Activated naive CD4-positive, alpha-beta T cell treated with anti-CD3 and anti-CD28 coated beads, Interleukin-2, amount 10 ng/mL, durations not matched to agents 7 days and 5 days (primary cell): ENCODE data around the gene SCGB3A2.
"Not testable (repeated sequence)": the region's sequence is repeated elsewhere in the genome, so short reads cannot be mapped to it uniquely, and the experiment has no call there.

Experiments used
- CTCF ChIA-PET: fragments of 350-600 bp; sonication (Branson Sonifier 250); formaldehyde crosslinking; loops from one replicate; lab custom pipeline; 2021; ENCODE audit warnings: antibody characterized with exemption; lab: Charles Lee
- DNase-seq: peaks from one replicate; pipeline ENCODE4 v3.0.0-alpha.2; 2020
- H3K27ac Mint-ChIP-seq: one replicate; pipeline ENCODE4 v1.8.0; 2021; ENCODE audit warnings: mild to moderate bottlenecking, moderate library complexity, mixed read lengths
- H3K27me3 Mint-ChIP-seq: one replicate; pipeline ENCODE4 v1.8.0; 2021; ENCODE audit warnings: mild to moderate bottlenecking, mixed read lengths
- H3K36me3 Mint-ChIP-seq: one replicate; pipeline ENCODE4 v1.8.0; 2021; ENCODE audit warnings: mixed read lengths
- H3K4me1 Mint-ChIP-seq: one replicate; pipeline ENCODE4 v1.8.0; 2021; ENCODE audit warnings: mixed read lengths
- H3K4me3 Mint-ChIP-seq: one replicate; pipeline ENCODE4 v1.8.0; 2021; ENCODE audit warnings: mild to moderate bottlenecking, moderate library complexity, mixed read lengths
- H3K9me3 Mint-ChIP-seq: one replicate; pipeline ENCODE4 v1.8.0; 2021; ENCODE audit warnings: mixed read lengths

SCGB3A2 gene

GRCh38 chr5:147854894-147855773 is 23.4 kb upstream of the SCGB3A2 start:
- Mint-ChIP-seq H3K4me3 (no peak overlapping the region), H3K9me3 (no peaks in the 10 kb centered on the region), H3K36me3 (no peaks in the 10 kb centered on the region), H3K27ac (no peak overlapping the region), H3K27me3 (no peaks in the 10 kb centered on the region), H3K4me1 (no peaks in the 10 kb centered on the region)
- CTCF ChIA-PET = interaction anchor here (0.8 to 1.2 kb wide), 2 partner anchors 265 to 876 kb away, joined by 4 read pairs; no protein-coding TSS in a partner anchor
- no peak for DNase-seq

DNA sequence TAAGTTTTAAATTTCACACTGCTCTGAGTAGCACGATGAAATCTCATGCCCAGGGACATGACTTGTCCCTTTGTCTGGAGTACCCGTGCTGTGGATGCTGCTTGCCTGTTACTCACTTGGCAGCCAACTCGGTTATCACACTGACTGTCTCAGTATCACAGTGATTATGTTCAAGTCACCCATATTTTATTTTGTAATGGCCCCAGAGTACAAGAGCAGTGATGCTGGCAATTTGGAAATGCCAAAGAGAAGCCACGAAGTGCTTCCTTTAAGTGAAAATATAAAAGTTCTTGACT is 22.8 kb upstream of the SCGB3A2 start:
- Mint-ChIP-seq H3K27me3 (no peaks in the 10 kb centered on the region), H3K4me3 (no peak overlapping the region), H3K27ac (no peak overlapping the region), H3K36me3 (no peaks in the 10 kb centered on the region), H3K9me3 (no peaks in the 10 kb centered on the region), H3K4me1 (no peaks in the 10 kb centered on the region)
- no peak for DNase-seq
- CTCF ChIA-PET = interaction anchor here (1.2 kb wide), 1 partner anchor 875 kb away, joined by 4 read pairs; no protein-coding TSS in a partner anchor

- CTCF ChIA-PET = interaction anchor here (1.8 kb wide), 1 partner anchor 13 kb away, joined by 5 read pairs; no protein-coding TSS in a partner anchor
- DNase-seq = no peak
- Mint-ChIP-seq H3K9me3 (no peaks in the 10 kb centered on the region), H3K36me3 (no peaks in the 10 kb centered on the region), H3K27me3 (no peaks in the 10 kb centered on the region), H3K4me3 (no peak overlapping the region), H3K4me1 (no peaks in the 10 kb centered on the region), H3K27ac (no peak overlapping the region)
These were observed 21.7 kb upstream of the SCGB3A2 start for GRCh38 chr5:147856801-147857200.

DNA sequence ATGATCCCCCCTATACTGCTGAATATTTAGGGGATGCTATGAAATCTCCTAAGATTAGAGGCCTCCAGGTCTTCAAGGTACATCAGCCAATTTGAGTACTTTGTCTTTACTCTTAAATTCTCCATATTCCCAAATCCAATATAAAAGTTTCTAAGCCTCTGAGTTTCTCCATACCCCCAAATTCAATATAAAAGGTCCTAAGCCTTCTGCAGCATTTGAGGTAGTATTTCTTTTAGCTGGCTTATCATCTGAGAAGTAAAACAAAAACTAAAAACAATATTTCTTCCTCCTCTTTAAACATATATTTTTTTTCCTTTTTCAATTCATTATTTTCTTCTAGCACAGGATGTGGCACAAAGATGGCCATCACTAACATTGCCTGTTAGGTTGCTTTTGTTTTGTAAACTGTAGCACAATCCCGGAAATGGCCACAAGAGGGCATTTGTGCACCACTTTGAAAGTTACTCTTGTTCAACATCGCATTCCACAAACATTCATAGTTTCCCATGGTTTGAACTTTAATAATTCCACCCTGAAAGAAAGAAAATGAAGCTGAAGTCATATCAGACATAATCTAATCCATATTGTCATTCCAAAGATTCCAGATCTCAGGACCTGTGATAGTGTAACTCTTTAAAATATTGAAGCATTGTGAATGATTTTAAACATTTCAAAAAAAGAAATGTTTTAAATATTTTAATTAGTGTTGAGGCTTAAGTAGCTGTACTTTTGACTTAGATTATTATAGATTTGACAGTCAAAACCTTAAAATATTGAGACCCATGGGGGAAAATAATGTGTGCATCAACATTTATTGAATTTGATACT is 21.0 kb upstream of the SCGB3A2 start:
- no peak overlapping the region for H3K4me3 Mint-ChIP-seq
- peak; percentile 60 for DNase-seq
- H3K27ac Mint-ChIP-seq = no peak overlapping the region
- CTCF ChIA-PET = interaction anchor here (1.8 kb wide), 1 partner anchor 14 kb away, joined by 5 read pairs; no protein-coding TSS in a partner anchor
- no peaks in the 10 kb centered on the region for H3K36me3 Mint-ChIP-seq
- H3K9me3 Mint-ChIP-seq = no peaks in the 10 kb centered on the region
- no peaks in the 10 kb centered on the region for H3K4me1 Mint-ChIP-seq
- H3K27me3 Mint-ChIP-seq = no peaks in the 10 kb centered on the region

DNA sequence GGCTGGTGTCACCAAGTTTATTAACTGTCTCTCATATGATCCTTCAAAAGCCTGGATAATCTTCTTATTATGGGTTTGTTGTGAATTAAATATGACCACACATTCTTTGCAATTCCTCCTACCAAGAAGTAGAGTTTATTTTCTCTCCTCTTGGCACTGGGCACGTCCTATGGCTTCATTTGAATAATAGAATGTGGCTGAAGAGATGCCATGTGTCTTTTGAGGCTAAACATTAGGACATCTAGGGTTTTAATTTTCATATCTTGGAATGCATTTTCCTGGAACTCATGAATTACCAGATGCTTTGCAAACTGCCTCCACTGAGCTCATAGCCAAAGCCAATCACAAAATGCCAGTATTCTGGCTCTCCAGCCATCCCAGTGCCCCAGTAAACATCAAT is 19.9 kb upstream of the SCGB3A2 start:
- CTCF ChIA-PET = interaction anchor here (1.0 to 1.2 kb wide), 2 partner anchors 10 to 872 kb away, joined by 3 to 5 read pairs; no protein-coding TSS in a partner anchor
- Mint-ChIP-seq H3K27me3 (no peaks in the 10 kb centered on the region), H3K4me1 (no peaks in the 10 kb centered on the region), H3K27ac (no peak overlapping the region), H3K9me3 (no peaks in the 10 kb centered on the region), H3K4me3 (no peak overlapping the region), H3K36me3 (no peaks in the 10 kb centered on the region)
- no peak for DNase-seq

DNA sequence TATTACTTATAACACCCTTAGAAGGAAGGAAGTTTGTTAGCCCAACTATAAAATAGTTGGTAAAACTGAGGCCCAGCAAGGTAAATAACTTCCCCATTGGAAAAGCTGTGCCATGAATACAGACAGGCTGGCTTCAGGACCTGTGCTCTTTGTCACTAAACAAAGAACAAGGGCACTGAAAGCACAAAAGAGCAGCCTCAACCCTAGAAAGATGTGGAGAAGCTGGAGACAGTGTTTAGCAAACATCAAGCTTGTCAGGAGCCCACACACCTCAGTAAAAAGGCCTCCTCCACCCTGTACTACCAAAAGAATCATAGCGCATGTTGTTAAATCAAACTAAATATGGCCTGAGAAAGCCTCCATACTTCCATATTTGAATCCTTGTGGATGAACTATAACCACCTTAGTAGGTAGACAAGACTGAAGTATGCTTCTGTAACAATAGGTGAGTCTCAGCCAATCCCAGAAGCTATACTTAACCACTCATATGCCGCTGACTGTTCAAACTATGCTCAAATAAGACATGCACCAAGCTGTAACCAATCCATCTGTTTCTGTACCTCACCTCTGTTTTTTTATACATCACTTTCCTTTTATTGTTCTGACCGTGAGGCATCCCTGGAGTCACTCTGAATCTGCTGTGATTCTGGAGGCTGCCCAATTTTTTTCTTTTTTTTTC is 18.4 kb upstream of the SCGB3A2 start:
- no peaks in the 10 kb centered on the region for H3K4me1 Mint-ChIP-seq
- CTCF ChIA-PET = interaction anchor here (1.2 kb wide), 1 partner anchor 12 kb away, joined by 5 read pairs; no protein-coding TSS in a partner anchor

GRCh38 chr5:147860641-147861025 is 17.9 kb upstream of the SCGB3A2 start:
- Mint-ChIP-seq H3K36me3 (no peaks in the 10 kb centered on the region), H3K4me3 (no peak overlapping the region), H3K27me3 (no peaks in the 10 kb centered on the region), H3K4me1 (no peaks in the 10 kb centered on the region), H3K9me3 (no peaks in the 10 kb centered on the region), H3K27ac (no peak overlapping the region)
- no peak for DNase-seq
- CTCF ChIA-PET = no interaction called here

More for the DNA sequence above, 18.4 kb upstream of the SCGB3A2 start:
- Mint-ChIP-seq H3K9me3 (no peaks in the 10 kb centered on the region), H3K36me3 (no peaks in the 10 kb centered on the region), H3K27me3 (no peaks in the 10 kb centered on the region), H3K27ac (no peak overlapping the region), H3K4me3 (no peak overlapping the region)
- no peak for DNase-seq

GRCh38 chr5:147863454-147864158 is 14.9 kb upstream of the SCGB3A2 start:
- no peaks in the 10 kb centered on the region for H3K36me3 Mint-ChIP-seq
- no peak for DNase-seq
- no peak overlapping the region for H3K4me3 Mint-ChIP-seq
- no peaks in the 10 kb centered on the region for H3K27me3 Mint-ChIP-seq
- no peaks in the 10 kb centered on the region for H3K4me1 Mint-ChIP-seq
- CTCF ChIA-PET = no interaction called here
- no peaks in the 10 kb centered on the region for H3K9me3 Mint-ChIP-seq
- H3K27ac Mint-ChIP-seq = no peak overlapping the region

DNA sequence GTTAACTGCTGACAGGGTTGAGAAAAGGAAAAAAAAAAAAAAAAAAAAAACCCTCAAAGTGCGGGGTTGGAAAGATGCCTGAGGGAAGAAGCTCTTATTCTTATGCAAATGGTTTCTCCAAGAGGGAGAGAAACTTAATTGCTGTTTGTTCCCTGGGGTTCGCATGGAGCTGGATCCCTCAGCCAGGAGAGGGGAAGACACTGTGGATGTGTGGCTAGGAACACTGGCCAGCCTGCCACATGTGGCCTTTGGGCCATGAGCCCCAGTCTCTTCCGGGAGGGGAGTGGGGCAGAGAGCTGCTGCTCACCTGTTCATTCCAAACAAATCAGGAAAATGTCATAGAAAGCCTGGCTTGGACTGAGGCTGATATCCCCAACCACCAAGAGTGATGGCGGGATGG is 9.4 kb upstream of the SCGB3A2 start:
- no peaks in the 10 kb centered on the region for H3K4me1 Mint-ChIP-seq
- no peak overlapping the region for H3K27ac Mint-ChIP-seq
- DNase-seq = no peak
- no peaks in the 10 kb centered on the region for H3K27me3 Mint-ChIP-seq
- no peak overlapping the region for H3K4me3 Mint-ChIP-seq
- H3K36me3 Mint-ChIP-seq = no peaks in the 10 kb centered on the region
- CTCF ChIA-PET = no interaction called here
- H3K9me3 Mint-ChIP-seq = no peaks in the 10 kb centered on the region

- DNase-seq, H3K27ac Mint-ChIP-seq, CTCF ChIA-PET: not testable (repeated sequence)
These were observed 8.6 kb upstream of the SCGB3A2 start for GRCh38 chr5:147869892-147870291.

DNA sequence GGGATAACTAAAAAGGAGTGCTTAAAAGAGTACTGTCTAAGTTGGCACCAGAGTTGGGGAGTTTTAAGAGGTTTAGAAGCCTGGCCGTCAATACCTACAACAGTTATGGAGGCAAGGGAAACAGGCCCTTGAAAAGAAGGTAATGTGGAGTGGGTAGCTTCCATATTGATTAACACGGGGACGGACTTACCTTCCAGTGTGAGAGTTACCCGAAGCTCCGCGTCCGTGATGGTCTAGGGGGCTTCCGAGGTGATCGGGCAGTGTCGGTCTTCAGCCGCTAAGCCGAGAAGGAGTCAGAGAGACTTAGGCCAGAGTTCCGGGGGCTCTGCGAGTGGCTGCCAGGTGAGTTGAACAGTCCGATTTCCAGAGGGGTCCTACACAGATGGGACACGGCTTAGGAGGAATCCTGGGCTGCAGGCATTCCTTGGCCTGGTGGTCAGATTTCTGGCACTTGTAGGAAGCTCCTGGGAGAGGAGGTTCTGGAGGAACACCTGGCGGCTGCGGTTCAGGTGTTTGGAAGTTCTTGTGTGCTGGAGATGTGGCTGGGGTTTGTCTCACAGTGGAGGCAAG is 6.4 kb upstream of the SCGB3A2 start:
- H3K27ac Mint-ChIP-seq, H3K4me3 Mint-ChIP-seq, H3K9me3 Mint-ChIP-seq, H3K4me1 Mint-ChIP-seq, H3K27me3 Mint-ChIP-seq, H3K36me3 Mint-ChIP-seq, CTCF ChIA-PET, DNase-seq: not testable (repeated sequence)

More at GRCh38 chr5:147869892-147870291, 8.6 kb upstream of the SCGB3A2 start:
- not testable (repeated sequence) for H3K9me3 Mint-ChIP-seq, H3K4me3 Mint-ChIP-seq, H3K4me1 Mint-ChIP-seq, H3K27me3 Mint-ChIP-seq, H3K36me3 Mint-ChIP-seq

- H3K27ac Mint-ChIP-seq, H3K27me3 Mint-ChIP-seq, H3K4me3 Mint-ChIP-seq, H3K36me3 Mint-ChIP-seq, H3K9me3 Mint-ChIP-seq, H3K4me1 Mint-ChIP-seq, CTCF ChIA-PET, DNase-seq: not testable (repeated sequence)
These were observed 5.6 kb upstream of the SCGB3A2 start for GRCh38 chr5:147872744-147873435.
